NOMO-1 (cell line): Measurements from ENCODE around the gene SLC6A12.

Experiments used
- DNase-seq, 2 experiments: peaks; one replicate each; lab custom pipeline; 2025; ENCODE audit not compliant: unreplicated experiment in 2 of 2; lab: John Stamatoyannopoulos, UW

The SLC6A12 gene

DNA sequence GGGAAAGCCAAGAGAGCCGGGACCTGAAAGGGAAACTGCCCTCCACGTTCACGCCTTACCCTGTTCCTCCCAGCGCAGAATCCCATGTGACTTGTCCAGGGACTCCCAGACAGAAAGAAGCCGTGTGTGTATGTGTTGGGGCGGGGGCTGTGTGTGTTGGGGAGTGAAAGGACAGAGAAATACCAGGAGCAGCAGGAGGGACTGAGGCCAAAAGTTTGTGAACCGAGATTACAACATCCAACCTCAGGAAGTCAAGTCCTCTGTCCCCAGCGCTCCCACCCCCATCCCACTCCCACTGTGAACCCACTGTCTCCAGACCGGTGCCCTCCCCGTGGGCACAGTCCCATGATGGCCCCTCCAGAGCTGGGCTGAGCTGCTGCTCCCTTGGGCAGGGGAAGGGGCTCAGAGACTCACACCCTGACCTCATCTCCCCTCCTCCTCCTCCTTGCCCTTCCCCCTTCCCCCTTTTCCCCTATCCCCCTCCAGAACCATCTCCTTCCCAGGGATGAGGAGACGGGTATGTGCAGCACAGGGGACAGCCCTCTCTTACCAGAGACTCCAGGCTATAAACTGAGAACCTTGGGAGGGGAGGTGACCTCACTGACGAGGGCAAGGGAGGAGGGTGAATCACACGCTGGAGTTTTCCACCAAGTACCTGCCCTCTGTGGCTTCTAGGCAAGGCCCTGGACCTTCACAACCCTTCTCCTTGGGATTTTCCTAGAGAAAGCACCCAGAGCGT lies at the start of gene SLC6A12:
SLC6A12 (minus strand) TSS at position 155 of the 739 bp plus-strand sequence. CDS start 4,171 bp downstream, outside the sequence.
- DNase-seq, result no peak

DNA sequence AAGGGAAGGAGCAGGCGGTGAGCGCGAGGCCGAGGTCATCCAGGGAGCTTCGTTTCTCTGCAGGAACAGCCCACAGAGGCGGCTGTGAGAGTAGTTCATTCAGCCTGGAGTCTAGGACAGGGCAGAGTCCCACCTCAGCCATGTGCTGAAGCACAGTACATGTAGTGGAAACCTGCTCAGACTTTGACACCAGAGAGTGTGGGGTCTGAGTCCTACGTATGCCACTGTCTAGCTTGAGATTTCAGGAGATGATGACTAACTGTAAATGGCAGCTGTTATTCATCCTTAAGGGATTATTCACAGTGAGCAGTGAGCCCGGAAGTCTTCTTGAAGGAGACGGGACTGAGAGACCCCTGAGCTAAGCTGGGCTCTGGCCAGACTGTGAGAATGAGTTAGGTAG lies 49.6 kb upstream of the SLC6A12 start:
- DNase-seq, result no peak

DNA sequence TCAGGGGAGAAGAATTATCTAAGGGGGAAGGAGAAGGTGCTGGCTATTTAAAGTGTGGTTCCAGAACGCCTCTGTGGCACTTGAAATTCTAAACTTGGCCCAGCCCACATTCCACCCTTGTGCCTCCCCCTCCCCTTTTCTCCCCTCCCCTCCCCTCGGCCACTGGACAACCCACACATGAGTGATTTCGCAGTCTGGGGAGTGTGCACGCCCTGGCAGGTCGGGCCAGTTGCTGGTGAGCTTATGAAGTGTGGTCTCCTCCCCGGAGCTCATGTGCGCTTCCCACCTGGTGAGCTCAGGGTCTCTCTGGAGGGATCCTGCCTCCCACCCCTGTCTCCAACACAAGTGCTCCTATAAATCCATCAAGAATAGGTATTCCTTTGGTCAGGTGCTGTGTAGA lies 48.9 kb upstream of the SLC6A12 start, which contains the start of gene SLC6A13:
SLC6A13 (minus strand) TSS at position 20 of the 400 bp plus-strand sequence. CDS start 2,784 bp downstream, outside the sequence.
- no peak for DNase-seq

DNA sequence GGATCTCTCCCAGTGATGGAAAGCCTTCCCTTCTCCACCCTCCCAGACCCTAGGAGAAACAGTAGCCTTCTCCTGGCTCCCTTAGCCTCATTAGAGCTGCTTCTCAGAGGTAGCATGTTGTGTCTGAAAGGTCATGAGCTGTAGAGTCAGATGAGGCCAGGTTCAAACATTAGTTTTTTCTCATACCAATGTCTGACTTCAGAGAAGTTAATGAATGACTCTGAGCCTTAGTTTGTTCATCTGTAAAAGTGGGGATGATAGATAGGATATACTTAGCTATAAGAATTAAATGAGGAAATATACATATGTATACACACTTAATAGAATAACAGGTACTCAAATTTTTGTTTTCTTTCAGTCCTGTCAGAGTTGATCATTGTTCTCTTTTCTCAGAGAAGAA lies 48.2 kb upstream of the SLC6A12 start:
- DNase-seq, result no peak

DNA sequence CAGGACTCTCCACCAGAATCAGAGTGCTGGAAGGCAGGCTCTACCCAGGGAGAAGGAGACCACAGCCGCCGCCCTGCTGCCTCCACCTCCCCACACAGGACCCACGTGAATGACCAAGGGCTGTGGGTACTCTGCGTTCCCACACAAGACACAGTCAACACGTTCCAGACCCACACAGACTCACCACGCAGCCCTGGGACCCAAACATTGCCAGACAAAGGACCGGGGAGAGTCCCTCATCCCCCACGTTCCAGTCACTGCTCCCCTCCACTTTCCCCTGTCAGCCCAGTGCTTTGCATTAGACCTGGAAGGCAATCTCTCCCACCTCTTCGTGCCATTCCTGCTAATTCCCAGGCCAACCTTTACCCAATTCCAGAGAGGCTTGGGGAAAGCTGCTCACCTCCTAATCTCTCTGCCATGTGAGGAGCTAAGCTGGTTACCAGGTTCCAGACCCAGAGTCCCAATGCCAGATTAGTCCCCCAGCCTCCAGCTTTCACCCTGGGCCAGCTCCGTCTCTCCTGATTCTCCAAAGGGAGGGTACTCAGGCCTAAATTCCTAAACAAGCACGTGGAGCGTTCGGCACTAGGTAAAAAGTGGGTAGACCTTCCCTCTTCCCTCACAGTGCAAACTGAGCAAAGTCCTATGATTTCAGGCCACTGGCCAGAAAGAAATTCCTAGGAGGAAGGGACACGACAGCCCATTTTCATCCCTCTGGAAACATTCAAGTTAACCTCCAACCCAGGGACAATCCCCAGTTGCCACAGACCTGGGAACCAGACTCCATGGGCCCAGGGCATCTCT lies 43.8 kb upstream of the SLC6A12 start:
- DNase-seq, result no peak

DNA sequence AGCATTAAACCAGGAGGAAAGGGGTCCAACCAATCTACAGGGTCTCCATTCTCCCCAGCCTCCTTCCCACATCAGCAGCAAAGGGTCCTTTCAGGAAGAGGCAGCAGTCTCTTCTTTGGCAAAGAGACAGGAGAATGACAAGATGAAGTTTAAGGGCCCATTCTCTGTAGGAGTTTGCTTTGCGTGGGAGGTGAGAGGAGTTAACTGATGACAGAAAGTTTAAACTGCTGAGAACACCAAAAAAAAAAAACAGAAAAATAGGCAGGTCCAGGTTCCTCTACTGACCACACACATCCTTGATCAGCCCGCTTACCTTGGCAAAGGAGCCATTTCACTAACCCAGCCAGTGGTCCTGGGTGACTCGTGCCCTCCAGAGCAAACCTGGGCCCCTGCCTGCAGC lies 43.0 kb upstream of the SLC6A12 start:
- DNase-seq, result no peak

DNA sequence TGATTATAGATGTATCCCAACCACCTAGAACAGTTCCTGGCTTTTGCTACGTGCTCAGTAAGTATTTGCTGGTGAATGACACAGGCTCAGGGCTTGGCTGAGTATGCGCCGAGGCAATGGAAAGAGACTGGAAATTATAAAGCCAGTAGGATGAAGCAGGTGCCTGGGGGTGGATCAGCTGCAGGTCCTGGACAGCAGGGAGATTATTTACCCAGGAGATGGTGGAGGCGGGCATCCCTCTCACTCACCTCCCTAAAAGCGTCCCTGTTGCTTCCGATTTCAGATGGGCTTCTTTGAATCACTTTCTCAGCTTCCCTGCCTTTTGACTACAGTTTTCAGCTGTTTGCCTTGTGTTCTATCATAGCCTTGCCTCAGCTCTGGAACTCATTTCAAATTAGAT lies 42.3 kb upstream of the SLC6A12 start:
- no peak for DNase-seq

DNA sequence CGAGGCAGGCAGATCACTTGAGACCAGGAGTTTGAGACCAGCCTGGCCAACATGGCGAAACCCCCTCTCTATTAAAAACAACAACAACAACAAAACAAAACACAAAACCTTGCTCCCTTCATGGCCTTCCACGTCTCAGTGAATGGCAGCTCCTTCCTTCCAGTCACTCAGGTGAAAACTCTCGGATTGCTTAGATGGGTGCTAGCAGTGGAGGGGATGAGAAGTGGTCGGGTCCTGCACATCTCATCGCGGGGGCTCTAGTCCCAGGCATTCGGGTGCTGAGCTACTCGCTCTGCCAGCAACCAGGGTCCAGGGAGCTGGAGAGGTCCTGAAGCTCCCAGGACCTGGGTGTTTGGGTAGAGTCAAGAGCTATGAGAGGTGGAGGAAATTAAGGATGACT lies 41.0 kb upstream of the SLC6A12 start:
- no peak for DNase-seq

DNA sequence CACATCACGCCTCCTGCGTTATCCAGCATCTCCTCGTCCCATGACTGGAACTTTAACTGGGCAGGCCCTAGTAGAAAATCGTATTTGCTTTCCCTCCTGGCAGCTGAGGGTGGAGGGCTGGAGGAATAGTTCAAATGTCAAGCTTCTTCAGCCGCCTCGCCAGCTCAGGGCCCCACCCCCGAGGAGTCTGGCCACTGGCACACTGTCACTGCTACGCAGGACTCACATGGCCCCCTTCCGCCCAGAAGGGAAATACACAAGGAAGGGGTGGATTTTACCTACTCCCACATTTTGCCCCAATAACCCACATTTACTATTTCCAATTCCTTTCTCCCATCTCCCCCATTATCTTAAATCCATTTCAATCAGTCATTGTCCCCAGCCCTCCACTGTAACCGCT lies 40.1 kb upstream of the SLC6A12 start:
- DNase-seq, result no peak

DNA sequence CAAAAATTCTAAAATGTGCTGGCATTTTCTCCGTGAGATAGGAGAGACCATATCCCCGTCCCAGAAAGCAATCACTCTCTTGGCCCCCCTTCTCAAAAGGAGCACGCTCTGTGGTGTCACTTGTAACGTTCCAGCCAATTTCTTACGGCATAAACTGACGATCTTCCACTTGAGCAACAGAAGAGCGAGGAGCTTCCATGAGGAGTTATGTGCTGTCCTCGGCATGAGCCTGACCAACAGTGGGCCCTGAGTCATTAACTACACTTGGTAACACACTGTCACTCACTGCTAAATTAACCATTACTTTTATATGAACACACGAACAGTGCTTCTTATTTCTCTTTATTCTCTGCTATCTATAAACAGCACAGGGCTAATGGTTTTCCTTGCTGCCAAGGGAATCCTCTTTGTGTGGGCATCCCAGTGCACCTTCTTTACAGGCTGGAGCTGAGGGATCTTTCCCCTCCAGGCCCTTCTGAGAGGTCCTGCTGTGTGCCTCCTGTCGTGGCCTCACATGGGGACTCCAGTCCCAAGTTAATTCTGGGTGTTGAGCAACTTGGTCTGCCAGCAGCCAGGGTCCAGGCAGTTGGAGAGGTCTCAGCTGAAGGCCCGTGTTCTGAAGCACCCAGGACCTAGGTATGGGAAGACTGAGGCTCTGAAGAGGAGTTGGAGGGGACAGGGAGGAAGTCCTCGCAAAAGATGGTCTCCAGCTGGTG lies 39.3 kb upstream of the SLC6A12 start:
- no peak for DNase-seq

DNA sequence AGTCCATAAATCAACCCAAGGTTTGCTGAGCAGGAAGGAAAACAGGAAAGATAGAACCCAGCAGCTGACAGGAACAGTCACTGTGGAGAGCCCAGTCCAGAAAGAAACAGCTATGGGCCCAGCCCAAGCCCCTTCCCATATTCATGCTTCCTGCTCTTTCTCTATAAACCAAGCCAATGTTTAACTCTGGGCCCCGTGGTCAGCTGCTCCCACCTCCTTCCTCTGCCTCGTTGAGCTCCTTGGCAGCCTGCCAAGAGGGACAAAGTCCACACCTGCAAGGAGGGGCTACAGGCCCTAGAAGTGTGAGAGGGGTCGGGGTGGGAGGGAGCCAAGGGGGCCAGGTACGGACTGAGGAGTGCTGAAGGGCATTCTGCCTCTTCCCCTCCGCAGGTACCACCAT lies 38.7 kb upstream of the SLC6A12 start:
- no peak for DNase-seq

DNA sequence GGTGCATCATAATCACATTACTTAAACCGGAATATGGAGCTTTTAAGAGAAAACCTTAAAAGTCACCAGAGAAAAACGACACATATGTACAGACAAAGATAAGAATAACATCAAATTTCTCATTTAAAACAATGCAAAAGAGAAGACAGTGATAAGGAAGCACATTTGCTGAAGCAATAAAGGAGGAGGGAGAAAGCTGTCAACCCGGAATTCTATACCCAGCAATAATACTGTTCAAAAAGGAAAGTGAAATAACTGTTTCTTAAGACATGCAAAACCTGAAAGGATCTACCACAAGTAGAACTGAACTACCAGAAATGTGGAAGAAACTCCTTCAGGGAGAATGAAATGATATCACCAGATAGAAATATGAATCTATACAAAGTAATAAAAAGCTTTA lies 33.3 kb upstream of the SLC6A12 start:
- no peak for DNase-seq

DNA sequence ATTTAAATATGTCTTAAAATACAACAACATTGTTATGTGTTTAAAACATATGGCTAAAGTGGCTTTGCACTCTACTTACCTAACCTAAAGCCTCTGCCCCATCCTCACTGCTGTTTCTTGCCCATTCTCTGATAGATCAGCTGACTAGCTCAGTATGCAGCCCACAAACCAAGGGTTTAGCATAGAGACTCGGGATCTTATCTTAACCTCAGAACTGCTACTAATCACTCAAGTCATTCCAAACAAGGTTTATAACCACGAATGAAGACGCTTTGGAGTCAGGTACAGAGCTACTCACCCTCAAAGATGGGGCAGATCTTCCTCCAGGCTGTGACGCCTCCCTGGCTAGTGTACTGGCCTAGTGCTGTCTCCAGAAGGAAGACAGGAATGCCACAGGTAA lies 29.4 kb upstream of the SLC6A12 start:
- DNase-seq, result no peak

DNA sequence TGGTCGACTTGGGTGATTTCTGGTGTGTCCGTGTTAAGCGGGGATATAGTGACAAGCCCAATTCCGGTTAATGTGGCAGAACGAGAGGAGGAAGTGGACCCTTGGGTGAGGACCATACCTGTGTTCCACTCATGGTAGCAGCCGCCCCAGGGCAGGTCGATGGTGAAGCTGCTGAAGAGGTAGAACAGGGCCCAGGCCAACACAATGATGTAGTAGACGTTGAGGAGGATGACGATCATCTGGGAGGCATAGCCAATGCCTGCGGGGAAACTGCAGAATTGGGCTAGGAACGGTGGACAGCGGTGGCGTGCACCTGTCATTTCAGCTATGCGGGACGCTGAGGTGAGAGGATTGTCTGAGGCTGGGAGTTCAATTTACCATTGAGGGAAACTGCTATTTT lies 28.5 kb upstream of the SLC6A12 start:
- DNase-seq, result no peak

DNA sequence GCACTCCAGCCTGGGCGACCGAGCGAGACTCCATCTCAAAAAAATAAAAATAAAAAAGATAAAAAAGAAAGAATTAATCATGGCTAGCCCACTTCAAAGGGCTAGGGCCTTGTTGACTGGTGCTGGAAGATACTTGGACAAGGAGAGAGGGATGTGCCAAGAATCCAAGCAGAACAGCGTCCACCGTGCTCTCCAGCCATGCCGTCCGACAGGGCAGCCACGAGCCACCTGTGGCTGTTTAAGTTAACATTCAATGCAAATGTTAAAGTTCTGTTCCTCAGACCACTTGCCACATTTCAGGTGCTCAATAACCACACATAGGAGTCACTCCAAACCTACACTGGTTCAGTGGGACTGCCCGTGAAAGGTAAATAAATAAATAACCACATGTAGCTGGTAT lies 27.3 kb upstream of the SLC6A12 start:
- DNase-seq, result no peak

DNA sequence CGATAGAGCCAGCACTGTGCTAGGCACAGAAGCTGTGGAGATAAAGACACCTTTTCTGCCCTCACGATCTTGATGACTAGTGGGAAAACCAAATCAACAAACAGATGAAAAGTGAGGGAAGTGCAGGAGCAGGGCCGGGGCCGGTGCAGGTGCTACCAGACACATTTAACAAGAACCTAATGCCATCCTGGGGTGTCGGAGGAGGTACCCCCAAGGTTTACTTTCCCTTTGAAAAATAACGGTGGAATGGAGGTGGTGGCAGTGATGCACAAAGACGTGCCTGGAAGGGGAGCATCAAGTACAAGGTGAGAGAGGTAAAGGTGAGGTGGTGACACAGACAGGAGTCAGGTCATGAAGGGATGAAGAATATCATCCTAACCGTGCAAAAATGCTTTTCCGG lies 26.6 kb upstream of the SLC6A12 start:
- no peak for DNase-seq

DNA sequence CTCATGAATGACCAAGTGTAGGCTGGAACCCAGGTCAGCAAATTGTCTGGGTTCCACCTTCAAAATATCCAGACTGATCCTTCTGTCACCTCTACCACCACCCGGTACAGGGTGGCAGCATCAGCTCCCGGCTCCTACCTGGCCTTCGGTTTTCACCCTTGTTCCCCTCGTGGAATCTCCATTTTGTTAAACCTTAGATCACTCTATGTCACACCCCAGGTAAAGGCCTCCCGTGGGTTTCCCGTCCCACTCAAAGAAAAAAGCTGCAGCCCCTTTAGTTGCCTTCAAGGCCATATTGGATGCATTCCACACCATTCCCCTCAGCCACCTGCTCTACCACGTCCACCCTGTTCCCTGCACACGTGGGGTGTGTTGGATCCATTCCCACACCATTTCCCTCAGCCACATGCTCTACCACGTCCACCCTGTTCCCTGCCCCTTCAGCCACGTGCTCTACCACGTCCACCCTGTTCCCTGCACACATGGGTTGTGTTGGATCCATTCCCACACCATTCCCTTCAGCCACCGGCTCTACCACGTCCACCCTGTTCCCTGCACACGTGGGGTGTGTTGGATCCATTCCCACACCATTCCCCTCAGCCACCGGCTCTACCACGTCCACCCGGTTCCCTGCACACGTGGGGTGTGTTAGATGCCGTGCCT lies 24.9 kb upstream of the SLC6A12 start:
- DNase-seq, result no peak

DNA sequence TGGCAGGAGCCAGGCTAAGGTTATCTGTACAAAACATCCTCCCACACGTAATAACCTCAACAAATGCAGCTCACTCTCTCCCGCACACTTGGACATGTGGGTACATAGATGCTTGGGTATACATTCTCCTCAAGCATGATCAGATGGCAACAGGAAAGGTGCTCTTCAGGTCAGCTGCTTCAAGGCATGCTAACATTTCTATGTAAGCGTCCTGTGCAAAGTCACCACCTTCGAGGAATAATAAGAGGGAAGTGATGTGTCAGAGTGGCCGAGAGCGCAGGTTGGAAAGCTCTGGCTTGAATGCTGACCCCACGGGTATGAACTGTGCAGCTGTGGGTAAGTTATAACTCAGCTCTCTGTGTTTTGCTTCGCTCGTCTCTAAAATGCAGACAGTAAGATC lies 24.2 kb upstream of the SLC6A12 start:
- DNase-seq, result no peak

DNA sequence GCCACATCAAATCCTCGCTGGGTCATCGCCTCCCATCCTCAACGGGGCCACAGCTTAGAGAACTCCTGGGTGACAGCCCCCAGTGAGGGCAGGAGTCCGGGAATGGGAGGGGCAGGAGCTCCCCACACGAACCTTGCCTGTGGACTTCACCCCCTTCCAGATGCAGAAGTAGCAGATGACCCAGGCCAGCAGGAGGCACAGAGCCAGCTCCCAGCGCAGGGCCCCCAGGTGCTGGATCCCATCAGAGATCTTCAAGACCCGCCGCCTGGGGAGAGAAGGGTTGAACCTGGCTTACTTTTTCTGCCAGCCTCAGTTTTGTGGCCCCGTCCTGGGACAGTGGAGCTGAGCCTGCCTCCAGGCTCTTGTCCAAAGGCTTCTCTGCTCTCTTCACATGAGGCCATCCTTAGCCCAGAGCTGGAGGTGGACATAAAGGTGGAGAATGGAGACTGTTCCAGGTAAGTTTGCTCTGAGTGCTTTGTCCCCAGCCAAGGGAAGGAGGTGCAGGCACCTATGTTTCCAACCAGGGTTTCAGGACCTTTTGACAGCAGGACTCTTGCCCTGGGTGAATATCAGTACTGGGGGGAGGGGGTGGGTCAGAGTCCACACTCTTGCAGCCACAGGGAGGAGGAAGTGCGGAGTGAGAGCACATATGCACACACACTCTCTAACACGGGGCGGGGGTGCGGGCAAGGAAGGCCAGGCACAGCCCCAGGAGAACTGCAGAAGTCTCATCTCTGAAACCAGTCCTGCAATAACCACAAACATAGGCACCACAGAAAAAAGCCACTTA lies 23.3 kb upstream of the SLC6A12 start:
- DNase-seq, result peak in 1 of 2 experiments; percentile 54

DNA sequence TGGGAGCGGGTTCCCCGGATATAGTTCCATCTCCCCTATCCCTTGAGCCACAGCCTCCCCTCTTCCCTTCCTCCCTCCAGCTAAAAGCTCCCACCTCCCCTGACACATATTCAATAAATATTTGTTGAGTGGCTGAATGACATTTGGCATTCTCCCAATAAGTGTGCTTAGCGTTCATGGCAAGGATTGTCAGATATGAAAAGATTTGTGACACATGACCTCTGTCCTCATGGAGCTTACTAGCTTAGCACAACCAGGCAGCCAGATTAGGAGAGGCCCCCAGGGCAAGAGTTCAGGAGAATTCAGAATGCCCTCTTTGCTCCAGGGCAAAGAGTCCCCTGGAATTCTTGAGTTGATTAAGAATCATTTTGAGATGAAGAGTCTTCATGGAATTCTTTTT lies 22.5 kb upstream of the SLC6A12 start:
- DNase-seq, result no peak
